Neuron (in vitro differentiated cells): ENCODE data around the gene AGAP1.
"Not testable (repeated sequence)": the region's sequence is repeated elsewhere in the genome, so short reads cannot be mapped to it uniquely, and the experiment has no call there.

Source experiments
- H2AFZ ChIP-seq: one replicate; pipeline ENCODE4 v1.6.1; 2013; ENCODE audit warnings: low read depth, mild to moderate bottlenecking, inconsistent platforms, low read length, moderate library complexity
- H3K27me3 ChIP-seq: one replicate; pipeline ENCODE4 v1.6.1; 2013; ENCODE audit warnings: low read length; ENCODE audit not compliant: insufficient read depth
- H3K36me3 ChIP-seq: one replicate; pipeline ENCODE4 v1.6.1; 2013; ENCODE audit warnings: low read length; ENCODE audit not compliant: insufficient read depth
- H3K4me1 ChIP-seq: one replicate; pipeline ENCODE4 v1.6.1; 2013; ENCODE audit warnings: low read length; ENCODE audit not compliant: insufficient read depth
- H3K4me3 ChIP-seq: 2 replicates; pipeline ENCODE4 v1.5.1; 2013; ENCODE audit warnings: mild to moderate bottlenecking, low read length, moderate library complexity
- H3K9me3 ChIP-seq: one replicate; pipeline ENCODE4 v1.6.1; 2013; ENCODE audit warnings: low read length

The AGAP1 gene

DNA sequence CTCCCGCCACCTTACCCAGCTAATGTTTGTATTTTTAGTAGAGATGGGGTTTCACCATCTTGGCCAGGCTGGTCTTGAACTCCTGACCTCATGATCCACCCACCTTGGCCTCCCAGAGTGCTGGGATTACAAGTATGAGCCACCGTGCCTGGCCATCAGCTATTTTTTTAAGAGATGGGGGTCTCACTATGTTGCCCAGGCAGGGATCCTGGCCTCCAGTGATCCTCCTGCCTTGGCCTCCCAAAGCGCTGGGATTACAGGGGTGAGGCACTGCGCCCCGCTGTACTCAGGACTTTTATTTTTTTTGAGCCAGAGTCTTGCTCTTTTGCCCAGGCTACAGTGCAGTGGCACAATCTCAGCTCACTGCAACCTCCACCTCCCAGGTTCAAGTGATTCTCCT is 569.0 kb downstream of the AGAP1 start:
- H3K4me3 ChIP-seq, H3K4me1 ChIP-seq, H3K27me3 ChIP-seq, H2AFZ ChIP-seq: not testable (repeated sequence)
- Histone ChIP-seq H3K9me3 (peaks cover 14% of the 10 kb centered on the region), H3K36me3 (peaks cover 12% of the 10 kb centered on the region)

DNA sequence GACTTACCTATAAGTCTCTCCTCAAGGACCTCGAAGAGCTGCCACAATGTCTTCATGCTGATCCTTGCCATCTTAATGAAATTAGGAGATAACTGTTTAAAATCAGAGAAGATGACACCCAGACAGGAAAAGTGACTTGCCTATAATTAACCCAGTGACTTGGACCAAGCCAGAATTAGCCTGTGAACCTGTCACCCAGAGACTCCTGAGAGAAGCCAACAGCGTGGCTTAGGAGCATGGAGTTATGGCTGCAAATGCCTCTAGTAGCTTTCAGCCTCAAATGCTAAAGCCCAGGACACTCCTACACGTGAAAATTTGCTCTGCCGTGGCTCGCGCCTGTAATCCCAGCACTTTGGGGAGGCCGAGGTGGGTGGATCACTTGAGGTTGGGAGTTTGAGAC is 570.2 kb downstream of the AGAP1 start:
- no peak overlapping the region for H3K4me3 ChIP-seq
- H3K27me3 ChIP-seq = no peaks in the 10 kb centered on the region
- peaks cover 3% of the 10 kb centered on the region for H3K9me3 ChIP-seq
- H2AFZ ChIP-seq = no peak overlapping the region
- H3K36me3 ChIP-seq = peaks cover 5% of the 10 kb centered on the region
- H3K4me1 ChIP-seq = peaks cover 8% of the 10 kb centered on the region

DNA sequence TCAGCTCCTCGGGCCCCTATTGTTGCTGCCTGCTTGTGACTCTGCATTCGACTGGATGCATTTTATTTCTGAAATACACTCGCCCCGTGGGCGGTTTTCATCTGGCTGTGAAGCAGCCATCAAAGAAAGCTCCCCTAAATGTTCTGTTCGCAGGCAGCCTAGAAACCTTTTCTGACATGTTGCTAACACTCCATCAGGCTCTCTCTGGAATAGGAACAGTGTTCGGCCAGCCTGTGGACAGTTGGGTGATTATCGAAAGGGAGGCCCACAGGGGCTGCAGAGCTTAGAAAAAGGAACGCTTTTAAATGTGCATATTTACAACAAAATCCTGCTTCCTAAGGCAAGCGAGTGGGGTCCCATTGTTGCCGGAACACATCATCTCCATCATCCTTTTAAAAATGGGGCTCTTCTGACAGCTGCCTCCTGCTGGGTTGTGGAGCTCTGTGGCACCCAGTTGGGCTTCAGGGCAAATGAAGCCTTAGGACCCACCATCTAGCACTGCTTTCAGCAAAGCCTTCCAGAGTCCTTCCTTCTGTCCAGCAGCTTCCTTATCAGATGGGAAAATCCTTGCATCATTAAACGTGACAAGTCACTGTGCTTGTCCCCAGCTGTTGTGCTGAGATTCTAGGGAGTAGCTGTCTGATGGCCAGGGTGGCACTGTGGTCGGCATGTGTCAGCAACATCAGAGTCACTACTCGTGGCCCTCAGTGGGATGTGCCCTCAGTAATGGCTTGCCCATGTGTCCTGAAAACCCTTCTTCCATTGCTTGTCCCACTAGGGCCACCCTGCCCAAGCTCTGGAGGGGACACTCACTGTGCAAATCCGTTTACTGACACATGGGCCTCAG is 571.7 kb downstream of the AGAP1 start:
- no peak overlapping the region for H3K4me3 ChIP-seq
- peaks cover 8% of the 10 kb centered on the region for H3K4me1 ChIP-seq
- no peak overlapping the region for H2AFZ ChIP-seq
- no peaks in the 10 kb centered on the region for H3K9me3 ChIP-seq
- H3K36me3 ChIP-seq = peaks cover 5% of the 10 kb centered on the region
- no peaks in the 10 kb centered on the region for H3K27me3 ChIP-seq

DNA sequence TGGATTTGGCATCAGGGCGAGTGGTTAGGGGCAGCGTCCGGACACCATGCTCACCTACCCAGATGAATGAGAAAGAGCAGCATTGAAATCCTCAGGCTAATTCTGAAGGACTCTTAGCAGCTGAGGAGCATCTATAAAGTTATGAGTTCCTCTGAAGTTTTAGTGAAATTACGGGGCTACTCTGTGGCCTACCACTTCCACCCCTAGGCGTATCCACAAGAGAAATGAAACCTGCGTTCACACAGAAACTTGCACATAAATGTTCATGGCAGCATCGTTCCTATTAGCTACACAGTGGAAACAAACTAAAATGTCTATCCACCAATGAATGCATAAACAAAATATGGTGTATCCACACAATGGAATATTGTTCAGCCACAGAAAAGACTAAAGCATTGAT is 576.4 kb downstream of the AGAP1 start:
- no peaks in the 10 kb centered on the region for H3K27me3 ChIP-seq
- H2AFZ ChIP-seq = no peak overlapping the region

DNA sequence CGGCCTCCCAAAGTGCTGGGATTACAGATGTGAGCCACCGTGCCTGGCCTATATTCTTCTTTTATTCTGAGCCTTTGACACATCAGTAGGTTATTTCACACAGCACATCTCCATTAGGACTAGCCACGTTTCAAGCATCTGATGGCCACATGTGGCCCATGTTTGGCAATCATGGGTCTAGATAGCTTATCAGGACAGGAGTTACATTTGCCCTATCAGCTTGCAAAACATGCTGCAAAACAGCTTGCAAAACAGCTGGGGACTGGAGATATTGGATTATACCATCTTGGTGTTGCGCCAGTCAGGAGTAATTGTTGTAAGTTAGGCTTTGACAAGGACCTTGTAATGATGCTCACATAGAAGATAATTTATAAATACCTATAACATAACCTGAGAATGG is 579.4 kb downstream of the AGAP1 start:
- H3K36me3 ChIP-seq = no peaks in the 10 kb centered on the region
- H3K27me3 ChIP-seq = no peaks in the 10 kb centered on the region
- H2AFZ ChIP-seq = no peak overlapping the region
- H3K9me3 ChIP-seq = no peaks in the 10 kb centered on the region
- no peaks in the 10 kb centered on the region for H3K4me1 ChIP-seq
- no peak overlapping the region for H3K4me3 ChIP-seq

More for the DNA sequence above, 576.4 kb downstream of the AGAP1 start:
- Histone ChIP-seq H3K4me3 (no peak overlapping the region), H3K36me3 (peaks cover 5% of the 10 kb centered on the region), H3K4me1 (no peaks in the 10 kb centered on the region), H3K9me3 (no peaks in the 10 kb centered on the region)

DNA sequence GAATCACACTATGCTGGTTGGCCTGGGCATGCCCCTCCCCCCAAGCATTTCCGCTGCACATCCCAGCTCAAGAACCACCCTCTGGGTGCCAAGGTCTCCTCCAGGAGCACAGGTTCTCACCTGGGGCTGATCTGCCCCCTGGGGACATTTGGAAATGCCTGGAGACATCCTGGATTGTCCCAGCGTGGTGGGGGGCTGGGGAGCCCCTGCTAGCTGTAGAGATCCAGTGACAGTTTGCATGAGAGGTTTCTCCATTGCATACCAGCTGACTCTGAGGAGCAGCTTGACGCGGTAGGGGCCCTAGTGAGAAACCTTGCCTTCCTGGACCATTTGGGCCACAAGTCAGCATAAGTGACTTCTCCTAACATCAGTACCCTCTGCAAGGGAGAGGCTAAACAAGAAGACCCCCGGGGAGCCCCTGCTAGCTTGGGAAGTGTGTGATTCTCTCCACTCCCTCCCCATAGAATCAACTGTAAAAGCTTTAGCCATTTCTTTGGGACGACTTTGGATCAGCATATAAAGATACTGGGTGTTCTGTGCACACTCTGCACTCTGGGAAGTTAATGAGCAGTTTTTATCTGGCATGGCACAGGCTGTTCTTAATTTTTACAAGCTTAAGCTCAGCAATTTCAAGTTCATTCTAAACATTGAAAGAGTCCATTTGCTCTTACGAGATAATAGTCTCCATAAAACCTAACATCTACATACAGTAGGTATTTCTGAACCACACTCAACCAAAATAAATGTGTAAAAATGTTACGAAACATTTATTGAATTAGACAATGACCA is 580.2 kb downstream of the AGAP1 start:
- H3K4me1 ChIP-seq = no peaks in the 10 kb centered on the region
- H3K4me3 ChIP-seq = no peak overlapping the region
- H3K36me3 ChIP-seq = no peaks in the 10 kb centered on the region
- H3K9me3 ChIP-seq = no peaks in the 10 kb centered on the region
- no peak overlapping the region for H2AFZ ChIP-seq
- no peaks in the 10 kb centered on the region for H3K27me3 ChIP-seq

DNA sequence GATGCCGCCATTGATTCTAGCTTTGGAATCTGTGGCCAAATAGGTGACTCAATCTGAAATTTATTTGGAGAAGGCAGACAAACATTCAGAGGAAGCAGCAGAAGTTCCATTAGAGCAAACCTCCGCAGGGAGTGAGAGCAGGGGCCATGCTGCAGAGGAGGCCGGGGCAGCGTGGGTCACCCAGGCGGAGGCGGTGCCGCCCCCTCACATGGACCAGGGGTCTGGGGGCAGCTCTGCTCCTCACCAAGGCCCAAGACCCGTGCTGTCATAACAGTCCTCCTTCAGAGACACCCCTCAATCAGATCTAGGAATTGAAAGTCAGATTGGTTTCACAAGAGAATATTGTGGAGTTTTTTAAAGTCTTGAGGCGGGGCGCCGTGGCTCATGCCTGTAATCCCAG is 582.0 kb downstream of the AGAP1 start:
- no peak overlapping the region for H3K4me3 ChIP-seq
- H2AFZ ChIP-seq = no peak overlapping the region
- no peaks in the 10 kb centered on the region for H3K27me3 ChIP-seq
- no peaks in the 10 kb centered on the region for H3K4me1 ChIP-seq
- H3K36me3 ChIP-seq = no peaks in the 10 kb centered on the region
- peaks cover 9% of the 10 kb centered on the region for H3K9me3 ChIP-seq

DNA sequence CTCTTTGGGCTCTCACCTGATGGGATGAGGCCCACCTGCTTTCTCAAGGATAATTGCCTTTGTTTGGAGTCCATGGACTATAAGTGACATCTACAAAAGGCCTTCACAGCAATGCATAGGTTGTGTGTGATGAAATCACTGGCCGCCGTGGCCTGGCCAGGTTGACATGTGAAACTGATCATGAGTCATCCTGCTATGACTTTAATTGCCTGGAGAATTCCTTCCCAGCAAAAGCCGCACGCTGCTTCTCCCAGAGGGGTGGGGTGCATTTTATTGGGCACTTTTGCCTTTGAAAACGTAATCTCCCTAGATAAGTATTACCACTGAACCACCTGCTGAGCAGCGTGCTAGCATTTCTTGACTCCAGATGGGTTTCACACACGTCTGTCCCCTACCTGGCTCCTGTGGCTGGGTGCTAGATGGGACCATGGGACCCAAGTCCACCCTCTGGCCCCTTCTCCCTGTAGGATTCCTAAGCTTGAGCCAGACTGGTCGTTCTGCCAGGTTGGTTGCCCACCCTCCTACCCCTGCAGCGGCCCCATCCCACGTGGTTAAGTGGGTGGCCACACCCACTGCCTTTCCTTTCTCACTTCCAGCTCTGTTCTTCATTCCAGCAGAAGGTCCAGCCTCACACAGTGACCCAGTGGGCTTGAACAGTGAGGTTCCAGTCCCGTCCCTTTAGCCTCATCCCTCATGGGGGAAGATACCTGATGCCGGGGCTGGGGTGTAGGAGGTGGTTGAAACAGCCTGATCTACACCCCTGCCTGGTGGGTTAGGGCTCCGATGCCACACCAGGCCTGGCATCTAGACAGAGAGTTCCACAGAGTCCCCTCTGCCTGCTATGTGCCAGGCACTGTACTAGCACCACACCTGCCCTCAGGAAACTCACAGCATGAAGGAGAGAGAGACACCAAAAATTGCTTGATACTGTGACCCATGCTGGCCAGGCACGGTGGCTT is 584.7 kb downstream of the AGAP1 start:
- Histone ChIP-seq H2AFZ (no peak overlapping the region), H3K4me3 (no peak overlapping the region), H3K9me3 (peaks cover 11% of the 10 kb centered on the region), H3K36me3 (no peaks in the 10 kb centered on the region), H3K27me3 (no peaks in the 10 kb centered on the region), H3K4me1 (peaks cover 6% of the 10 kb centered on the region)

DNA sequence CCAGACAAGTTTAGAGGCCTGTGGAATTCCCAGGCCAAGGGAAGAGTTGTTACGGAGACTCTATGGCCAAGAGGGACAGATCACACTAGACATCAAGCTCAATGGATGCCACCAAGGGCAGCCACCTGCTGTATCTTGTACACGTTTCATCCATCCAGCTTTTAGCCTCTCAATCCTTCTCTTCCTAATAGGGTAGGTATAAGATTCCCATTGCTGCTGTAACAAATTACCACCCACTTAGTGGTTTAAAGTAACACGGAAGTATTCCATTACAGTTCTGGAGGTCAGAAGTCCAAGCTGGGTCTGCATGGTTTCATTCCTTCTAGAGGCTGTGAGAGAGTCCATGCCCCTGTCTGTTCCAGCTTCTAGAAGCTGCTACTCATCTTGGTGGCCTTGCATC is 586.6 kb downstream of the AGAP1 start:
- Histone ChIP-seq H3K36me3 (no peaks in the 10 kb centered on the region), H3K27me3 (no peaks in the 10 kb centered on the region), H3K4me1 (peaks cover 17% of the 10 kb centered on the region), H2AFZ (no peak overlapping the region), H3K4me3 (no peak overlapping the region), H3K9me3 (peaks cover 11% of the 10 kb centered on the region)

DNA sequence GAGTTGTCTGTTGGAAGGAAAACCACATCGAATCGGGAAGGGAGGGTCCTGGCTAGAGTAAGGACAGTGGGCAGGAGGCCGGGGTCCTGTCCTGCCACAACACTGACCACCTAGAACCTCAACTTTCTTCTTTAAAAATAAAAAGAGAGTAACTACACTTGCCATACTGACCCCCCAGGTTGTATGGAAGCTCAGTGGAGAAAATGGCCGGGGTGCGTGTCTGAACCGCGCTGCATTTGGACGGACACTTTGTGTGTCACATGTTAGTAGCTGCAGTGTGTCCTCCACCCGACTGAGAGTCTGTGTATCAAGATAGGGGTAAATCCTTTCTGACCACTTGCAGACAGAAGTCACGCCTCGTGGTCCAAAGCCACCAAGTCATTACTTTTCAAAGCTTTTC is 587.3 kb downstream of the AGAP1 start:
- peaks cover 11% of the 10 kb centered on the region for H3K9me3 ChIP-seq
- H2AFZ ChIP-seq = no peak overlapping the region
- no peak overlapping the region for H3K4me3 ChIP-seq
- H3K4me1 ChIP-seq = peaks cover 25% of the 10 kb centered on the region
- no peaks in the 10 kb centered on the region for H3K36me3 ChIP-seq
- H3K27me3 ChIP-seq = no peaks in the 10 kb centered on the region

DNA sequence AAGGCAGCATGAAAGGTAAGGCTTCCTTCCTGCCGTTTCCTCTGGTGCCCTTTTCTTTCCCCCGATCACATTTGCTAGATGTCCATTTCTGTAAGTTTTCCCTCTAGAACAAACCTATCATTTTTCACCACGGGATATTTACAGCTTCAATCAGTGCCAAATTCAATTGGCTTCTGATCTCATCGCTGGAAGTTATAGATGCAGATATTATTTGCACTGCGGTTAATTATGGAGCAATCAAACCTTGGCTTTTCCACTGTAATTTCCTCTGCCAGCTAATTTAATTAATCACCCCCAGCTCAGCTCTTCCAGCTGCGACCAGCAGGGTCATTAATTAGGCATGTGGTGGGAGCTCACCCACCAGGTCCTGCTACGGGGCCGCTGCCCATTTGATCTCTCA is 588.2 kb downstream of the AGAP1 start:
- no peaks in the 10 kb centered on the region for H3K27me3 ChIP-seq
- peaks cover 11% of the 10 kb centered on the region for H3K9me3 ChIP-seq
- H2AFZ ChIP-seq = no peak overlapping the region
- H3K36me3 ChIP-seq = no peaks in the 10 kb centered on the region
- H3K4me3 ChIP-seq = no peak overlapping the region
- H3K4me1 ChIP-seq = peaks cover 33% of the 10 kb centered on the region

DNA sequence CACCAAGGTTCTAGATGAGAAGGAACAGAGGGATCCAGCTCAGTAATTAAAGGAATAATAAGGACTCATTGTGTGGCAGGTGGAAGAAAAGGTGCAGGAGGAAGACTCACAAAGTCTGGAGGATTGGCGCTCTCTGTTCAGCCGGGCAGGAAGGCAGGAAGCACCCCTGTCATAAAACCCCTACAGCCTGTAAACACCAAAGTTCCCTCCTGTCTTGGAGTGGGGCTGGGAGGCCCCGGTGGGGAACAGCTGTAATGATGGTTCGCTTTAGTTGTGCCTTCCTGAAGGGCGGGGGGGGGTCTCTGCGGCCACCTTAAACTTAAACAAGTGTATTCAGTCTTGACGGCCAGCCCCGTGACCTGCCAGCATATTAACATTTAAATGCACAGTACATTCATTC is 590.1 kb downstream of the AGAP1 start:
- H3K36me3 ChIP-seq = no peaks in the 10 kb centered on the region
- H3K9me3 ChIP-seq = peaks cover 11% of the 10 kb centered on the region
- H2AFZ ChIP-seq = no peak overlapping the region
- no peaks in the 10 kb centered on the region for H3K27me3 ChIP-seq
- no peak overlapping the region for H3K4me3 ChIP-seq
- peaks cover 49% of the 10 kb centered on the region for H3K4me1 ChIP-seq

DNA sequence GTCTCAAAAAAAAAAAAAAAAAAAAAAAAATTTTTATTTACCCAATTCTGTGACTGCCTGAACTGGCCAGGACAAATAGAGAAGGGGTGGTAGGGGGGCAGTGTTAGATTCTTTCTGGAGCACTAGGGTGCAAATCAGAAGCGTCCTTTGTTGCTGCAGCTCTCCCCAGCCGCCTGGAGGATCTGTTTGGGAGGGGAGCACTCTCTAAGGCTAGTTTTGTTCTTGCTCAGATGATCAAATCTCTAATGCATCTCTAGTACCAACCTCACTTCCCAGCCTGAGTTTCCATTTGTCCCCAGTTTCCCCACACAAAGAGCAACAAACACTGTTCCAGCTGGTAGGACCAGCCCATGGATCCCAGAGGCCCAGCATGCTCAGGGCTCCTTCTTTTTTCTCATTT is 591.4 kb downstream of the AGAP1 start:
- Histone ChIP-seq H3K27me3 (no peaks in the 10 kb centered on the region), H3K9me3 (peaks cover 6% of the 10 kb centered on the region), H2AFZ (no peak overlapping the region), H3K4me1 (peaks cover 49% of the 10 kb centered on the region), H3K36me3 (no peaks in the 10 kb centered on the region), H3K4me3 (no peak overlapping the region)
